ENCODE data around the gene CCR2. TPM values are rescaled to one million over a fixed set of nuclear protein-coding genes. Genes with fewer than 3 reads are reported as not detected.

CCR2 gene
- total RNA-seq, 3 donors from 2014 or later = 1.2 to 3.4 (median 2.2) TPM

DNA sequence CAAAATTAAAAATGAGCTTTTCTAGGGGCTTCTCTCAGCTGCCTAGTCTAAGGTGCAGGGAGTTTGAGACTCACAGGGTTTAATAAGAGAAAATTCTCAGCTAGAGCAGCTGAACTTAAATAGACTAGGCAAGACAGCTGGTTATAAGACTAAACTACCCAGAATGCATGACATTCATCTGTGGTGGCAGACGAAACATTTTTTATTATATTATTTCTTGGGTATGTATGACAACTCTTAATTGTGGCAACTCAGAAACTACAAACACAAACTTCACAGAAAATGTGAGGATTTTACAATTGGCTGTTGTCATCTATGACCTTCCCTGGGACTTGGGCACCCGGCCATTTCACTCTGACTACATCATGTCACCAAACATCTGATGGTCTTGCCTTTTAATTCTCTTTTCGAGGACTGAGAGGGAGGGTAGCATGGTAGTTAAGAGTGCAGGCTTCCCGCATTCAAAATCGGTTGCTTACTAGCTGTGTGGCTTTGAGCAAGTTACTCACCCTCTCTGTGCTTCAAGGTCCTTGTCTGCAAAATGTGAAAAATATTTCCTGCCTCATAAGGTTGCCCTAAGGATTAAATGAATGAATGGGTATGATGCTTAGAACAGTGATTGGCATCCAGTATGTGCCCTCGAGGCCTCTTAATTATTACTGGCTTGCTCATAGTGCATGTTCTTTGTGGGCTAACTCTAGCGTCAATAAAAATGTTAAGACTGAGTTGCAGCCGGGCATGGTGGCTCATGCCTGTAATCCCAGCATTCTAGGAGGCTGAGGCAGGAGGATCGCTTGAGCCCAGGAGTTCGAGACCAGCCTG is 17.8 kb downstream of the CCR2 start:
- intact Hi-C loops (cut with DNase I, micrococcal nuclease) = loop anchor here in 1 of 2 donors (10.0 kb wide), 1 partner anchor 437 kb away; no protein-coding TSS in a partner anchor
- H3K4me3 ChIP-seq = no peak overlapping the region

DNA sequence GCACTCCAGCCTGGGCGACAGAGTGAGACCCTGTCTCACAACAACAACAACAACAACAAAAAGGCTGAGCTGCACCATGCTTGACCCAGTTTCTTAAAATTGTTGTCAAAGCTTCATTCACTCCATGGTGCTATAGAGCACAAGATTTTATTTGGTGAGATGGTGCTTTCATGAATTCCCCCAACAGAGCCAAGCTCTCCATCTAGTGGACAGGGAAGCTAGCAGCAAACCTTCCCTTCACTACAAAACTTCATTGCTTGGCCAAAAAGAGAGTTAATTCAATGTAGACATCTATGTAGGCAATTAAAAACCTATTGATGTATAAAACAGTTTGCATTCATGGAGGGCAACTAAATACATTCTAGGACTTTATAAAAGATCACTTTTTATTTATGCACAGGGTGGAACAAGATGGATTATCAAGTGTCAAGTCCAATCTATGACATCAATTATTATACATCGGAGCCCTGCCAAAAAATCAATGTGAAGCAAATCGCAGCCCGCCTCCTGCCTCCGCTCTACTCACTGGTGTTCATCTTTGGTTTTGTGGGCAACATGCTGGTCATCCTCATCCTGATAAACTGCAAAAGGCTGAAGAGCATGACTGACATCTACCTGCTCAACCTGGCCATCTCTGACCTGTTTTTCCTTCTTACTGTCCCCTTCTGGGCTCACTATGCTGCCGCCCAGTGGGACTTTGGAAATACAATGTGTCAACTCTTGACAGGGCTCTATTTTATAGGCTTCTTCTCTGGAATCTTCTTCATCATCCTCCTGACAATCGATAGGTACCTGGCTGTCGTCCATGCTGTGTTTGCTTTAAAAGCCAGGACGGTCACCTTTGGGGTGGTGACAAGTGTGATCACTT is 18.8 kb downstream of the CCR2 start:
- DNase-seq = no peak
- TF ChIP-seq, protein P1, sequence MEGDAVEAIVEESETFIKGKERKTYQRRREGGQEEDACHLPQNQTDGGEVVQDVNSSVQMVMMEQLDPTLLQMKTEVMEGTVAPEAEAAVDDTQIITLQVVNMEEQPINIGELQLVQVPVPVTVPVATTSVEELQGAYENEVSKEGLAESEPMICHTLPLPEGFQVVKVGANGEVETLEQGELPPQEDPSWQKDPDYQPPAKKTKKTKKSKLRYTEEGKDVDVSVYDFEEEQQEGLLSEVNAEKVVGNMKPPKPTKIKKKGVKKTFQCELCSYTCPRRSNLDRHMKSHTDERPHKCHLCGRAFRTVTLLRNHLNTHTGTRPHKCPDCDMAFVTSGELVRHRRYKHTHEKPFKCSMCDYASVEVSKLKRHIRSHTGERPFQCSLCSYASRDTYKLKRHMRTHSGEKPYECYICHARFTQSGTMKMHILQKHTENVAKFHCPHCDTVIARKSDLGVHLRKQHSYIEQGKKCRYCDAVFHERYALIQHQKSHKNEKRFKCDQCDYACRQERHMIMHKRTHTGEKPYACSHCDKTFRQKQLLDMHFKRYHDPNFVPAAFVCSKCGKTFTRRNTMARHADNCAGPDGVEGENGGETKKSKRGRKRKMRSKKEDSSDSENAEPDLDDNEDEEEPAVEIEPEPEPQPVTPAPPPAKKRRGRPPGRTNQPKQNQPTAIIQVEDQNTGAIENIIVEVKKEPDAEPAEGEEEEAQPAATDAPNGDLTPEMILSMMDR (IDR thresholded peaks at IDR 0.05) = no peak
- Histone ChIP-seq H3K9me3 (no peaks in the 10 kb centered on the region), H3K4me1 (ENCODE audit: low read depth) (no peaks in the 10 kb centered on the region), H3K4me3 (no peak overlapping the region), H3K36me3 (ENCODE audit: low read depth) (no peaks in the 10 kb centered on the region)
- intact Hi-C loops (cut with DNase I, micrococcal nuclease) = loop anchor here in 1 of 2 donors (10.0 kb wide), 1 partner anchor 438 kb away; no protein-coding TSS in a partner anchor
- ATAC-seq = peak; percentile 39

More for the DNA sequence above, 17.8 kb downstream of the CCR2 start:
- Histone ChIP-seq H3K36me3 (ENCODE audit: low read depth) (no peaks in the 10 kb centered on the region), H3K4me1 (ENCODE audit: low read depth) (no peaks in the 10 kb centered on the region), H3K9me3 (no peaks in the 10 kb centered on the region)
- DNase-seq (no peak), ATAC-seq (no peak)
- TF ChIP-seq, protein P1 (IDR thresholded peaks at IDR 0.05) = no peak

DNA sequence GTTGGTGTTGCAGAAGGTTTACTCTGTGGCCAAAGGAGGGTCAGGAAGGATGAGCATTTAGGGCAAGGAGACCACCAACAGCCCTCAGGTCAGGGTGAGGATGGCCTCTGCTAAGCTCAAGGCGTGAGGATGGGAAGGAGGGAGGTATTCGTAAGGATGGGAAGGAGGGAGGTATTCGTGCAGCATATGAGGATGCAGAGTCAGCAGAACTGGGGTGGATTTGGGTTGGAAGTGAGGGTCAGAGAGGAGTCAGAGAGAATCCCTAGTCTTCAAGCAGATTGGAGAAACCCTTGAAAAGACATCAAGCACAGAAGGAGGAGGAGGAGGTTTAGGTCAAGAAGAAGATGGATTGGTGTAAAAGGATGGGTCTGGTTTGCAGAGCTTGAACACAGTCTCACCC is 20.8 kb downstream of the CCR2 start:
- Histone ChIP-seq H3K4me1 (ENCODE audit: low read depth) (no peaks in the 10 kb centered on the region), H3K9me3 (no peaks in the 10 kb centered on the region), H3K36me3 (ENCODE audit: low read depth) (no peaks in the 10 kb centered on the region), H3K4me3 (no peak overlapping the region)
- intact Hi-C loops (cut with DNase I, micrococcal nuclease) = loop anchor here in 1 of 2 donors (10.0 kb wide), 1 partner anchor 440 kb away; no protein-coding TSS in a partner anchor
- DNase-seq (no peak), ATAC-seq (no peak)
- TF ChIP-seq, protein P1 (IDR thresholded peaks at IDR 0.05) = no peak

DNA sequence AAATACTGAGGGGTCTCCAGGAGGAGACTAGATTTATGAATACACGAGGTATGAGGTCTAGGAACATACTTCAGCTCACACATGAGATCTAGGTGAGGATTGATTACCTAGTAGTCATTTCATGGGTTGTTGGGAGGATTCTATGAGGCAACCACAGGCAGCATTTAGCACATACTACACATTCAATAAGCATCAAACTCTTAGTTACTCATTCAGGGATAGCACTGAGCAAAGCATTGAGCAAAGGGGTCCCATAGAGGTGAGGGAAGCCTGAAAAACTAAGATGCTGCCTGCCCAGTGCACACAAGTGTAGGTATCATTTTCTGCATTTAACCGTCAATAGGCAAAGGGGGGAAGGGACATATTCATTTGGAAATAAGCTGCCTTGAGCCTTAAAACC is 21.3 kb downstream of the CCR2 start:
- ATAC-seq (no peak), DNase-seq (no peak)
- H3K4me3 ChIP-seq = no peak overlapping the region
- no peaks in the 10 kb centered on the region for H3K4me1 ChIP-seq (ENCODE audit: low read depth)
- no peaks in the 10 kb centered on the region for H3K36me3 ChIP-seq (ENCODE audit: low read depth)
- intact Hi-C loops (cut with DNase I, micrococcal nuclease) = loop anchor here in 1 of 2 donors (10.0 kb wide), 1 partner anchor 440 kb away; no protein-coding TSS in a partner anchor
- H3K9me3 ChIP-seq = no peaks in the 10 kb centered on the region
- TF ChIP-seq, protein P1 (IDR thresholded peaks at IDR 0.05) = no peak

DNA sequence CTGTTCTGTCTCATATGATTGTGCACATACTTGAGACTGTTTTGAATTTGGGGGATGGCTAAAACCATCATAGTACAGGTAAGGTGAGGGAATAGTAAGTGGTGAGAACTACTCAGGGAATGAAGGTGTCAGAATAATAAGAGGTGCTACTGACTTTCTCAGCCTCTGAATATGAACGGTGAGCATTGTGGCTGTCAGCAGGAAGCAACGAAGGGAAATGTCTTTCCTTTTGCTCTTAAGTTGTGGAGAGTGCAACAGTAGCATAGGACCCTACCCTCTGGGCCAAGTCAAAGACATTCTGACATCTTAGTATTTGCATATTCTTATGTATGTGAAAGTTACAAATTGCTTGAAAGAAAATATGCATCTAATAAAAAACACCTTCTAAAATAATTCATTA is 21.9 kb downstream of the CCR2 start:
- H3K4me3 ChIP-seq = no peak overlapping the region
- no peaks in the 10 kb centered on the region for H3K36me3 ChIP-seq (ENCODE audit: low read depth)
- intact Hi-C loops (cut with DNase I, micrococcal nuclease) = loop anchor here in 1 of 2 donors (10.0 kb wide), 1 partner anchor 441 kb away; no protein-coding TSS in a partner anchor
- H3K4me1 ChIP-seq (ENCODE audit: low read depth) = no peaks in the 10 kb centered on the region
- DNase-seq = no peak
- TF ChIP-seq, protein P1 (IDR thresholded peaks at IDR 0.05) = no peak
- H3K9me3 ChIP-seq = no peaks in the 10 kb centered on the region
- no peak for ATAC-seq
